GM19467 (cell line): ENCODE measurements around the gene PARD3B.

ENCODE experiments used
- ATAC-seq: cut with Tn5 transposase; IDR thresholded peaks from one replicate; pipeline ENCODE4 v1.9.1; 2021; ENCODE audit warnings: mild to moderate bottlenecking, moderate library complexity; ENCODE audit not compliant: unreplicated experiment

The PARD3B gene

DNA sequence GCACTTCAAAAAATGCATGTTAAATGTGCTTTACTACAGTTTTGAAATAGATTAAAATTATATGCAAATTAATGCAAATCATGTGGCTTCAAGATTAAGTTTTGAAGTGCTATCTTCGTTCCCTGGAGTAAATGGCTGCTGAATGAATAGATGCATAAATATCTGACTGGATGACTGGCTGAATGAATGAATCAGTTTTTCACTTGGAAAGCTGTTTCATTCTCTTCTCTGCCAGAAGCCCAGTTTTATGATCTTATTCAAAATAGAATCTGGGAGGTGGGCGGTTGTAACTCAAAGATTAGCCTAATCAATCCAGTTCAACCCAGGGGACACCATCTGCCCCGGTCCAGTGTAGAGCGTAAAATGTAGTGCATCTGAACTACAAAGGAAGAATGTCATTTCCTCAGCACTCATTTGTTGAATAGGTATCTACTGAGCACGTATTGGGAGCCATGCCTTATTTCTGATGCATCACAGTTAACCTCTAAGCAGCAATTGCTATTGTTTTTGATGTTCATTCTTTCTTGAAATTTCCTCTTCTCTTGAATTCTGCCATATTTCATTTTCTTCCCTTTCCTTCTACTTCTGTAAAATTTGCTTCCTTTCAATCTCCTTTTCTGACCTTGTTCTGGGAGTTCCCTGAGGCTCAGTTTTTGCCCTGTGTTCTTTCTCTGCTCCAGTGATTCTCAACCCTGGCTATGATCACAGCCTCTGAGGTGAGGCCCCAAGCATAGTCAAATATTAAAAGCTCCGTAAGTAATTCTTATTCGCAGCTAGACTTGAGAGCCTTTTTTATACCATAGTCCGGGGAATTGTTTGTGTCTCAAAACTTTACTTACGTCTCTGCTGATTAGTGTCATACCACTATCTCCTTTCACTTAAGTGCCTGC, 282.7 kb downstream of the PARD3B start:
- no peak for ATAC-seq

GRCh38 chr2:204834716-204835384, 289.6 kb downstream of the PARD3B start:
- no peak for ATAC-seq

DNA sequence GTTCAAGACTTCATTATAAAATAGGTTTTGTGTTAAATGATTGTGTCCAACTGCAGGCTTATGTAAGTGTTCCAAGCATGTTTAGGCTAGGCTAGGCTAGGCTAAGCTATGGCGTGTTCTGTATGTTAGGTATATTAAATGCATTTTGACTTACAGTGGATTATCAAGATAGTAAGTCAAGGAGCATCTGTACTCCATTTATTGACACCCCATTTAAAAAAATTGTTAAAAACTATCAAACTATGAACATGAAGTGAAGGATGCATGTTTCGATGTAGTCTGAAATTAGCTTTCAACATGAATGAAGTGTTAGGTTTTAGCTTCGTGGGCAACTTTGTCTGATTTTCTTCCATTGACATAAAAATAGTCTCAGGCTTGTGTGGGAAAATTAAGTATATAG, 290.5 kb downstream of the PARD3B start:
- ATAC-seq: no peak

DNA sequence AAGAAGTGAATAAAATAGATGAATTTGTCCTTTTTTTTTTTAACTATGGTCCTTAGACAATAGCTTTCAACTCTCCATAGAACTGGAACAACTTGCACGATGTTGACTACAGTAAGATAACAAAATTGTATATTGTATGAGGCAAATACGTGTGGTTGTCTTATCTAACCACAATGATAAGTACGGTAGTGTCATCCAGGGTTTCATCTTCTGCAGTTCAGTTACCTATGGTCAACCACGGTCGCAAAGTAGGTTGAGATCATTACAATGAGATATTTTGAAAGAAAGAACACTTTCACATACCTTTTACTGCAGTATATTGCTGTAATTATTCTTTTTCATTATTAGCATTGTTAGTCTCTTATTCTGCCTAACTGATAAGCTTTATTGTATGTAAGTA, 295.2 kb downstream of the PARD3B start:
- ATAC-seq: no peak

DNA sequence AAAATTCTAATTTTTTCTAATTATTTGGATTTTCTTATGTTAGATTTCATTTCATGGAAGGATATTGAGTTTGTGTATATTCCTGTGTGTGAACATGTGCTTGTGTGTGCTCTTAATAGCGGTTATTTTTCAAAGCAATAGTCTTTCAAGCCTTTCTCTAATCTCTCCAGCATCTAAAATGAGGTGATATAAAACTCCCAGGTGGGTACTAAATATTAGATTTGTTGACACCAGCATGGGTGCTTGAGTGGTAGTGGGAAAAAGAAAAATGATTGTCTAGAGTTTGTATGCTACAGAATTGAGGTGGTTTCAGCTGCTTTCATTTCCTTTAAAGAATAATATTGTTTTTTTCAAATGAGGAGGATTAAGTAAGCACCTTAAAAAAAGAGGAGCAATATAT, 296.8 kb downstream of the PARD3B start:
- ATAC-seq: no peak

DNA sequence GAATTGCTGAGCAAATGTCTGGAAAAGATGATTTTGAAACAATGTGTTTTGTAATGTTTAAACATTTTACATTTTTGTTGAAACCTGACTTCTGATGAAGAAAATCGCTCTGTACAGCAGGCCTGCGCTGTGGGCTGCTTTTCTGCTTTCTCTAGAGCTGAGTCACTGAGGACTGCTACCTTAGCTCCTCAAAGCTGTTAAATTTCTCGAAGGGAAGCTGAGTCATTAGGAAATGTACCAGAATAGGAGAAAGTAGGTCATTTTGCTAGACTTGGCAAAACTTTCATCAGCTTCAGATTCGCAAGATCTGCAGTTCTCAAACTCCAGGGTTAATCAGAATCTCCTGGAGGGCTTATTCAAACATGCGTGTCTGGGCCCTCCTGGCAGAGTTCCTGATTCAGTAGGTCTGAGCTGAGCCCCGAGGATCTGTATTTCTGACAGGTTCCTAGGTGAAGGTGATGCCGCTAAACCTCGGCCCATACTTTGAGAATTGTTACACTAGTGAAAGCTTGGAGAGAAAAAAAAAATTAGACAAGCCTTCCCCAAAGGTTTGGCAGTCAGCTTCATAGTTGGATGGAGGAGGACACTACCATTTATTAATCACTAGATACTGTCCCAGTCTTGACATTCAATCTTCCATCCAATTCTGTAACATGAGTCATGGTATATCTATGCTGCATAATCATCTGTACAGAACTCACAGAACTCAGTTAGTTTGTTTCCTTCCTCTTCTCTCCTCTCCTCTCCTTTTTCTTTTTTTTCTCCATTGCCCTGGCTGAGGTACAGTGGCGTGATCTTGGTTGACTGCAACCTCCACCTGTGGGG, 297.6 kb downstream of the PARD3B start:
- no peak for ATAC-seq

GRCh38 chr2:204846471-204846870, 301.2 kb downstream of the PARD3B start:
- ATAC-seq: no peak

- ATAC-seq: no peak
Measured at GRCh38 chr2:204849892-204850291, 304.6 kb downstream of the PARD3B start.

DNA sequence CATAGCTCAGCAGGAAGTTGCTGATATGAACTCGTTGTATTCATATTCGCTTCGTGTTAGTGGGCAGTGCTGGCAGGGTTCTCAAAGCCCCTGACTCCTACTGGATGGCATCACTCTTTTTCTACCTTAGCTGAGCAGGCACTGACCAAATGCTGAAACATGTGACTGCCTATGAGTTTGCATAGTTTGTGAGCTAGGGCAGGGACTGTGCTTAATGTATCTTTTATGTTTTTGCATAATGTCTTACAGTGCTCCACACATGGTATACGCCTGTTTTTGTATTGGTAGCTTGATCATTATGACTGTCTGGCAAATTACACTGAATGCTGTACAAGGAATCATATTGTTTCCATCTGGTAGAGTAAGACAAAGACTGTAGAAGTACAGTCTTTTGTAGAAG, 305.3 kb downstream of the PARD3B start:
- ATAC-seq: no peak

DNA sequence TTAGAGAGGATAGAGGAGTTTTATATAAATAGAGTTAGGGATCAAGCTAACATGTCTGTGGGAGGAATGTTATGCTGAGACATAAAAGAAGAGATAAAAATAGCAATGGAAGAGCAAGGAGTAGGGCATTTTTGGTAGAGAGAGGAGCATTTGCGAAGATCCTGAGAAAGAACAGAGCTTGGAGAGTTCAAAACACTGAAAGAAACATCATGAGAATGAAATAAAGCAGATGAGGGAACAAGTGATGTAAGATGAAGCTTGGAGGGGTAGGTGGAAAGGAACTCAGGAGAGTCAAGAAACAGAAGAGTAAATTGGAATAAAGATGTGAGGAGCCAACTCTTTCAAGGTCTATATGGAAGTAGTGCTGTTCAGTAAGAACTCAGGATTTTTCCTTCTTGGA, 308.6 kb downstream of the PARD3B start:
- ATAC-seq: no peak

DNA sequence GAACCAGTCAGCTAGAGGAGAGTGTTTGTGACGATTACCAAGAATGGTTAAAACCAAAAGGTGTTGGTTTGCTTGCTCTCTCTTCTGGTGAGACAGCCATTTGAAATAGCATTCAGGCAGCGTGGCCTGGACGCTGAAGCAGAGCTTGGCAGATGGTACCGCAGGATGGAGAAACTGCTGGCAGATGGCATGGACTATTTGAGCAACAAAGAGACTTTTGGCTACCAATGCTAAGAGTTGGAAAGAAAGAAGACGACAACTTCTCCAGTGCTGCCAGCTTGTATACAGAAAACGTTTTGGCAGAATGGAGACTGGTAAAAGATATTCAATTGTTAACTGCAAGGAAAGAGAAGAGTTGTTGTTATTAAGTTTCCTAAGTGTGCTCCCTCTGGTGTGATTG, 315.0 kb downstream of the PARD3B start:
- no peak for ATAC-seq

DNA sequence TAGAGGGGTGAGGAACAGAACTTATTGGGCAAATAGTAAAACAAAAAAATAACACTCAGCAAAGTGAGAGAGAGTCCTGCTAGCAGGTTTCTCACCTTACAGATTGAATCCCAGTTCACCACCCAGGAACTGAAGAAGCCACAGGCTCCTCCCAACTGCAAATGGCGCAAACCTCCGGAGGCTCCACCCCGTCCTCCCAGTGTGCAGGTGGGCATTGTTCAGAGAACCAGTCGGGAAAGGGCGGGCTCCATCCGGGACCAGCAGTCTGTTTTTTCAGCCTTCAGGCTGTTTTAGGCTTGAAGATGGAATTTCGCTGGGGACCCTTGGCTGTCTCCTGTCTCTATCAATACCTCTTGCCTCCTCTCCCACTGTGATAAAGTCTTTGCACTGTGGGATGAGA, 317.5 kb downstream of the PARD3B start:
- ATAC-seq: no peak

- no peak for ATAC-seq
Measured at GRCh38 chr2:204863336-204863735, 318.1 kb downstream of the PARD3B start.

- no peak for ATAC-seq
Measured at GRCh38 chr2:204869132-204869823, 324.0 kb downstream of the PARD3B start.

DNA sequence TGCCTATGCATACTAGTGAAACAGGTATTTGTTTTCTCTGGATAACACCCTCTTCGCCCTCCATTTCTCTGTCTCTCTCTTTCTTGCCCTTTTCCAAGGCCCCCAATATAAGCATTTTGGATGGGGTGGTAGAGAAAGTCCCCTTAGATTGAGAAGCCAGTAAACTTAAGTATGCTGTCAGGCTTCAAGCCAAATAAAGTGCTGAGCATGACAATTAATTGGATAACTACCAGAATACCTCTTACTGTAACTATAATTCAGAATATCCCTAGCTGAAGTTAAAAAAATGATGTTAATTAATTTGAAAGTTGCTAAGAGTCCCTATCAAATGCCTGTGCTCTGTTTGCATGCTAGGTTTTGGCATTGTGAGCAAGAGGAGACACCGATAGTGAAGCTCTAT, 324.8 kb downstream of the PARD3B start:
- no peak for ATAC-seq

DNA sequence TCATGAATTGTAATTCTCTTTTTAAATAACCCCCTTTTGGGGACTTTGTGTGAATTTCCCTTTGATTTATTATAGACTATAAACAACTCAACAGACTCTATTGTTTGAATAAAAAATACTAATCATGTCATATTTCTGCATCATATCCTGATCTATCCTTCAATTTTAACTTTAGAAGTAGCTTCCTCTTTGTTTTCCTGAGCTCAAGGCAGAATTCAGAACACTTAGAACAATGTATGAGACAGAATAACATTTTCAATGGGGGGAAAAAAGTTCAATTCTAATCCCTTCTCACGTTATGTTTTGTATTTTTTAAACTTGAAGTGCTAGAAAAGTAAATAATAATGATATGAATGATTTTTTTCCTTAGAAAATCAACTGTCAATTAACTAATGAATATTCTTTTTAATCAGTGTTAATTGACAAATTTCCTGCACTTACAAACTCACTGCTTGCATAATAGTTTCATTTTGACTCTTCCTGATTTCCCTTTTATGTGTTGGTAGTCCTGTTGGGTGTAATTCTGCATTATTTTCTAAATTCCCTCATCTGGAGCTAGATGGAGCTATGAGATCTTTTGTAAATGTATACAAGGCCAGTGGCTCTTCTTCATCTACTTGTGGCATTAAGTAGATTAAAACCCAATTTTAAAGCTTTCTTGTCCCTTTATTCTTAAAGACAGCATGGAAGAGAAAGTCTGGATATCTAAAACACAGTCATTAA, 326.1 kb downstream of the PARD3B start:
- no peak for ATAC-seq

GRCh38 chr2:204876311-204876710, 331.0 kb downstream of the PARD3B start:
- no peak for ATAC-seq

GRCh38 chr2:204877691-204878090, 332.4 kb downstream of the PARD3B start:
- ATAC-seq: no peak

DNA sequence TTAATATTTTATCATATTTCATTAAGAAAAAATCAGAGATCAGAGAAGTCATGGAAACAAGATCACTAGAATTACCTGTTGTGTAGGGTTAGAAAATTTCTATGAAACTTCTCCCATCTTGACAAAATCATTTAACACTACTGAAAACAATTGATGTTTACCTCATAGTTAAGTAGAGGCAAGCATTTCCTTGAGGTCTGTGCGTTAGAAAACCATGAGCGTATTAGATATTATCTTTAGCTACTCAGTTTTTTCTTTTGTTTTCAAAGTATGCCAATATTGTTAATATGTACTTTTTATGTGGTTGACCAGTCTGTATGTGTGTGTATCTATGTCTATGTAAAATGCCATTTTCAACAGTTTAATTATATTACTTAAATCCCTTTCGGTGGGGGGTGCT, 335.7 kb downstream of the PARD3B start:
- ATAC-seq: no peak

GRCh38 chr2:204881655-204882054, 336.4 kb downstream of the PARD3B start:
- no peak for ATAC-seq
